ENCODE results near the gene CNDP1.
"Not testable (repeated sequence)": the region's sequence is repeated elsewhere in the genome, so short reads cannot be mapped to it uniquely, and the experiment has no call there.

Gene CNDP1, protein sequence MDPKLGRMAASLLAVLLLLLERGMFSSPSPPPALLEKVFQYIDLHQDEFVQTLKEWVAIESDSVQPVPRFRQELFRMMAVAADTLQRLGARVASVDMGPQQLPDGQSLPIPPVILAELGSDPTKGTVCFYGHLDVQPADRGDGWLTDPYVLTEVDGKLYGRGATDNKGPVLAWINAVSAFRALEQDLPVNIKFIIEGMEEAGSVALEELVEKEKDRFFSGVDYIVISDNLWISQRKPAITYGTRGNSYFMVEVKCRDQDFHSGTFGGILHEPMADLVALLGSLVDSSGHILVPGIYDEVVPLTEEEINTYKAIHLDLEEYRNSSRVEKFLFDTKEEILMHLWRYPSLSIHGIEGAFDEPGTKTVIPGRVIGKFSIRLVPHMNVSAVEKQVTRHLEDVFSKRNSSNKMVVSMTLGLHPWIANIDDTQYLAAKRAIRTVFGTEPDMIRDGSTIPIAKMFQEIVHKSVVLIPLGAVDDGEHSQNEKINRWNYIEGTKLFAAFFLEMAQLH

DNA sequence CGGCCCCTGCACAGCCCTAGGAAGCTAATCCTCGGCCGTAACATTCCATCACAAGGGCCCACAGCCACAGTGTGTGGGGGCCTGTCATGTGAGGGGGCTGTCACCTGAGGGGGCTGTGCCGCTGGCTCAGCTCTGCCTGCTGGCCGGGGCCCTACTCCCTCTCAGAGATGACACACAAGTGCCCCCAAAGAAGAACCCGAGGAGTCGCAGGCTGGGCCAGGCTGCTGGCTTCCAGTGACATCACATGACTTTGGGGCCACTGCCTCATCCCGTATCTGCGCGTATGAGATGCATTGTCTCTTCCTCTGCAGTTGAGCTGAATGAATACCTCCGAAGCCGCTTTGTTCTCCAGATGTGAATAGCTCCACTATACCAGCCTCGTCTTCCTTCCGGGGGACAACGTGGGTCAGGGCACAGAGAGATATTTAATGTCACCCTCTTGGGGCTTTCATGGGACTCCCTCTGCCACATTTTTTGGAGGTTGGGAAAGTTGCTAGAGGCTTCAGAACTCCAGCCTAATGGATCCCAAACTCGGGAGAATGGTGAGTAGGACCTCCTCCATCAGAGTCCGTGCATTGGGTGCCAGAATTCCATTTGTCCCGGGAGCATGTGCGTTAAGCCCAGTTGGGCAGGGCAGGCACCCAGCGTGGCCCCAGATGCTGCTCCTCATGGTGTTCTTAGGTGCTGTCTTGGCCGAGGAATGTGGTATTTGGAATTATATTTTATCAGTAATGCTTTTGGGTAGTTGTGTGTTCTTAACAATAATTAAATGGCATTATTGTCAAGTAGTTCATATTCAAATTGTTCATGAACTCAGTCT is at the start of gene CNDP1:
Gene CNDP1 (plus strand): TSS at position 351 of the 820 bp plus-strand sequence. CDS start 168 bp downstream, at position 519.
- DNase-seq, result no peak

DNA sequence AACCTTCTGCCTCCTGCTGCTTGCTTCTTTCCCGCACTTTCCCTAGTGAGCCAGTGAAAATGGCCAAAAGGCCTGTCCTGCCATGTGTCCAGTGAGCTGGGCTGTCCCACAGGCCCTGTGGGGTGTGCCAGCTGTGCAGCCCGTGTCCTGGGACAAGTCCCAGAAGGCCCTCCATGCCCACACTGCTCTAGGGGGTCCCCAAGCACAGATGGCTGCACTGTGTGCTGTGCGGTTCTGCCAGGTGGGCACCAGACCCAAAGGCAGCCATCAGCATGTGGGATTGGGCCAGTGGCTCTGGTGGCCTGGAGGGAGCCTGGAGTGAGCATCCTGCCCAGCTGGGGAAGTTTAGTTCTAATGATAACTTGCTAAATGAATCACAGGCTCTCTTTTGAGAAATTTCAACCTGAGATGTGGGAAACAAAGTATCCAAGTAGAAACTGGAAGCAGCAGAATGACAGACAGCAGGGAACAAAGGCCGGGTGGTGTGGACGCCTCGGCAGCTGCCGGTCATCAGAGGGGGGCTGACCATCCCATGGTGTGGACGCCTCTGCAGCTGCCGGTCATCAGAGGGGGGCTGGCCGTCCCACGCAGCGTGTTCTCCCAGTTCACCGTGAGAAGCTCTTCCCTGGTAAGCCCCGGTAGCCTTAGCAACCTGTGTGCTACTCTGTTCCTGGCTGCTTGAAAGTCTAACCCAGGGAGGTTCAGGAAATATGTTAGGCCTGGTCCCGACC is 48.0 kb upstream of the CNDP1 start:
- DNase-seq, result no peak

DNA sequence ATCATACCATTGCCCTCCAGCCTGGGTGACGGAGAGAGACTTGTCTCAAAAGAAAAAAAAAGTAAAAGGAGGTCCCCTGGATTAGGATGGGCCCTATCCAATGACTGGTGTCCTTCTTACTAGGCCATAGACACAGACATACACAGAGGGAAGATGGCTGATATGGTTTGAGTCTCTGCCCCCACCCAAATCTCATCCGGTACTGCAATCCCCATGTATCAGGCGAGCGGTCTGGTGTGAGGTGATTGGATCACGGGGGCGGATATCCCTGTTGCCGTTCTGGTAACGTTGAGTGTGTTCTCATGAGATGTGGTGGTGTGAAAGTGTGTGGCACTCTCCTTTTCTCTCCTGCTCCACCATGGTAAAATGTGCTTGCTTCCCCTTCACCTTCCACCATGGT is 45.9 kb upstream of the CNDP1 start:
- no peak for DNase-seq

DNA sequence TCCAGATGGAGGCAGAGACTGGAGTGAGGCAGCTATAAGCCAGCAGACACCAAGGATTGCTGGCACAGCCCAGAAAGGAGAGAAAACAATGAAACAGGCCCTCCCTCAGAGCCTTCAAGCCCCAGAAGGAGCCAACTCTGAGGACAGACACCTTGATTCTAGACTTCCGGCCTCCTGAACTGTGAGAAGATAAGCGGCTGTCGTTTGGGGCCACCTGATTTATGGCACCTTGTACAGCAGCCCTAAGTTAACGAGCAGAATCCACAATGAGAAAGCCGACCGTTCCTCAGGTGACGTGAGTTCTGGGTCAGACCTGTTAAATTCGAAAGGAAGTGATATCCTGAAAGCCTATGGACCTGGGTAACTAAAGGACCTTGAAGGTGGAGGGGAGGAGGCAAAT is 45.4 kb upstream of the CNDP1 start:
- DNase-seq, result no peak

DNA sequence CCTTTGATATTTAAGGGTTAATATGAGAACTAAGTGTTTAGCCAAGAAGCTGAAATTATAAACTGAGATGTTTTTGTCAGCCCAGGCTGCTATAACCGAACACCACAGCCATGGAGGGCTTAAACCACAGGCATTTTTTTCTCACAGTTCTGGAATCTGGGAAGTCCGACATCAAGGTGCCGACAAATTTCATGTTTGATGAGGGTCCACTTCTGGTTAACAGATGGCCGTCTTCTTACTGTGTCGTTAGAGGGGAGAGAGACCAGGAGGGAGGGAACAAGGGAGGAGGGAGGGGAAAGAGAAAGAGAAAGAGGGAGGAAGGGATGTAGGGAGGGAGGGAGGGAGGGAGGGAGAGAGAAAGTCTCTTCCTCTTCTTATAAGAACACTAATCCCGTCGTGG is 44.6 kb upstream of the CNDP1 start:
- no peak for DNase-seq

DNA sequence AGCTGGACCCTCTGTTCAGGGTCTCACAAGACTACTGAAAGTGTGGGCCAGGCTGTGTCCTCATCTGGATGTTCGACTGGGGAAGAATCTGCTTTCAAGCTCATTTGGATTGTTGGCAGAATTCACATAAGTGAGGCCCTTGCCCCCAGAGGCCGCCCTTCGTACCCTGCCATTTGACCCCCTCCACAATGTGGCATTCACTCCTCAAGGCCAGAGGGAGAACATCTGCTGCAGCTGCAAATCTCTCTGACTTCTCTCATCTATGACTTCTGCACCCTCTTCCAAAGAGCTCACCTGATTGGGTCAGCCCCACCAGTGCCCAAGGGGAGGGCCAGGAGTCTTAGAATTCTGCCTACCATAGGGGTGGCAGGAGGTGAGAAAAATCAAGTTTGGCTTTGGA is 42.0 kb upstream of the CNDP1 start:
- DNase-seq, result no peak

DNA sequence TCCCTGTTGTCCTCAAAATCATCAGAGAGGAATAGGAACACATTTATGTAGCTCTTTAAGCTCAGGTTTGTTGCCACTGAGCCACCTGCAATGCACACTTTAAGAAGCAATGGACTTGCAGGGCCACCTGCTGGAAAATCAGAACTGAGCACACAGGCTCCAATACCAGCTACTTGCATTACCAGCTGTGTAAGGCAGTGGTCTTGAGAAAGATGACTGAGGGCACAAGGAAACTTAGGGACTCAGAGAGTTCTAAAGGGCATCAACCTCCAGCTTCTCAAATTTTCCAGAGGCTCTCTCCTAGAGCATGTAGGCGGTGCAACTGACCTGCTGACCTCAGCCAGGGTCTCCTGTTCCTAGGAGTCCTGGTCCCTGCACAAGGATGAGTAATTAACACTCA is 40.6 kb upstream of the CNDP1 start:
- DNase-seq, result peak; percentile 60

DNA sequence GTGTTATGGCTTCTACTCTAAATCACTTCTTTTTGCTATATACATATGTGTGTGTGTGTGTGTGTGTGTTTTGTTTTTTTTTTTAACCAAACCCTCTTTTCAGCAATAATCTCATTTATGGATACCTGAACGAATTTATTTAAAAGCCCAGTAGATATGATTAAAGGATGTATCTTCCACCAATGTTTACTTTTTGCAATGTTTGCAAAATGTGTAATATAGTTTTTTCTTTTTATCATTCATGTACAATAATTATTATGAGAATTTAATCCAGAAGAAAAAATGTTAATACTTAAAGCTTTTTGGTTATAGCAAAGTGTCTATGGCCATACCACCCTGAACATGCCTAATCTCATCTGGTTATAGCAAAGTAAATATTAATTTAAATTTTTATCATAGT is 39.8 kb upstream of the CNDP1 start:
- no peak for DNase-seq

DNA sequence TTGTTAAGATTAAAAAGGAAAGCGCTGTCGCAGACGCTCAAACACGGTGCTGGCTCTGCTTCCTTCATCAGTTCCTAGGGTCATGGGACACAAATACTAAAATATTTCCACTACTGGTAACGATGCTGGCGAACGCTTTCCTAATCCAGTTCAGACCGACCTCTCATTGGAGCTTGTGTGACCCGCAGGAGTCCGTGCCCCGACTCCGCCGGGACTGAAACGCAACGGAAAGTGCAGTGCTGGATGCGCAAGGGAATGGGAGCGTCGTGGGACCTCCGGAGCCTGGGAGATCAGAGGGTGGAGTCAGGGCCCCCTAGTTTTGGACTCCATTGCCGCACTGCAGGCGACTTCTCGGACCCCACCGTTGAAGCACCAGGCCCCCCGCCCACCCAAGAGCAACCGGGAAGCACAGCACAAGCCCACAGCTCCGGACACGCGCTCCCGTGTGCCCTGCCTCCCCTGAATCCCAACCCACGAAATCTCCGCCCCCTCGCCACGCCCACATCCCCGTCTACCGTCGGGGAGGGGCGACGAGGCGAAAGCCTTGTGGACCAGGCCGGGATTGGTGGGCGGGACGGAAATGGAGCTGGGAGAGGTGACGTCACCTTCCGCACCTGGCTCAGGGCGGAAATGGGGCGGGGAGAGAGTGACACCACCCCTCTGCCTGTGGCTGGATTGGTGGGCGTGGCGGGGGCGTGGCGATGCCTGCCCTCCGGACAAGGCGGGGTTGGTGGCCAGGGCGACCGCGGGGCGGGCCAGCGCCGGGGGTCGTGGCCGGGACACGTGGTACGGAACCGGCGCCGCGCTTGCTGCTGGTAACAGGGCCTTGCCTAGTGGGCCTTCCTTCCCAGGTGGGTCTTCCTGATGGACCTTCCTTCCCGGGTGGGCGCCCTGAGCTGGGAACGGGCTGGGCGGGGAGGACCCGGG is 38.5 kb upstream of the CNDP1 start, which contains the start of gene CNDP2:
Gene CNDP2 (plus strand): TSS at position 783 of the 927 bp plus-strand sequence. CDS start 3,611 bp downstream, outside the sequence.
- DNase-seq, result peak; percentile 97

DNA sequence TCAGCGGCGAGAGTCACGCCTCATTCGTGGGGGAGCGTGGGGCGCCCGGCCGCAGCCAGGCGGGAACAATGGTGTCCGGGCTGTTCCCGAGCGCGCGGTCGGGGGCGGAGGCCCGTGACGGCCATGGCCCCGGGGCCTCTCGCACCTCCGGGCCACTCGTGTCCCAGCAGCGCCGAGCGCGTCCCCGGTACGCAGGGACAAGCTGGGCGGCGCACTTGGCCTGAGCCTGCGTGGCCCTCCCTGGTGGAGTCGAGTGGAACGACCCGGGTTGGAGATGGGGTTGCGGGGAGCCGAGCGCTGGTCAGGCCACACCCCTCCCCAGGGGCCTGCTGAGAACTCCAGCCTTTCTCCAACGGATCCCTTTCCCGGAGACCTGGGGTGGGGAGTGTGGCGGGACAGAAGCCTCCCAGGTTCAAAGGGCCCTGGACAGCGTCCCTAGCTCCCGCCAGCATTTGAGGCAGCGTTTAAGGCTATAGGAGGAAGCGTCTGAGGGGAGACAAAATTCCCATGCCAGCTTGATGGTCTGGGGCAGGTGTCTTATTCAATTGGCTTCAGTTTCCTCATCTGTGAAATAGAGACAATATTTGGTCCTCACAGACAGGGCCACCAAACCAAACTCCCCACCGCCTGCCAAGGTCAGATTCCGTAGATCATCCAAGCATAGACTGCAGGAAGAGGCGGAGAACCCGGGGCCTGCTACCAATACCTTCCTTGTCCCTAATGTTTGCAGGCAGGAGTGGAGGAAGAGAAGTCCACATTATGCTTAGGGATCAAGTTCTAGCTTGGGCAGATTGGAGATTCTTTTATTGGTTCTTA is 37.6 kb upstream of the CNDP1 start:
- DNase-seq, result peak; percentile 31

DNA sequence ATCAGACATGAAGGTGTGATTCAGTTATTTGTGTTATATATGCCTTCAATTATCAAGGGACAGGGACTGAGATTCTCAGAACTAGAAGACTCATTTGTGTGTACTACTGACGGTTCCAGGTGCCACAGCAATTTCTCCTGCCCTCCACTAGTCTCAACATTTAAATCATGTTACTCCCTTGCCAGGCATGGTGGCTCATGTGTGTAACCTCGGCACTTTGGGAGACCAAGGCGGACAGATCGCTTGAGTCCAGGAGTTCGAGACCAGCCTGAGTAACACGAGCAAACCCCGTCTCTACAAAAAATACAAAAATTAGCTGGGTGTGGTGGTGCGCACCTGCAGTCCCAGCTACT is 37.0 kb upstream of the CNDP1 start:
- no peak for DNase-seq

DNA sequence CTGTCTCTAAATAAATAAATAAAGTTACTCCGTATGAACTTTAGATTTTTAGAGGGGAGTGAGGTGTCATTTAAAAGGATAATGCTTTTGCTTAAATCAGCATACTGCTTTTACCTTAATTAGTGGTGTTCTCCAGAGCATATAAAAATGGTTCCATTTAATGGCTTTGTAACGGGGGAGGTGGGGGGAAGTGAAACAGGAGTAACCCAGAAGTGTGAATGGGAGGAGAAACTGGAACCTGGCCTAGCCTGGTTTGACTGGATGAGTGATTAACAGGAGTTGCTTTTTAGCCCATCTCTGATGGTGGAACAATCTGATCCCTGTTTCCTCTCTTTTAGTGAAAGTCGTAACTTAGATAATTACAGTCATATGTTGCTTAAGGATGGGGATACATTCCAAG is 36.5 kb upstream of the CNDP1 start:
- no peak for DNase-seq

DNA sequence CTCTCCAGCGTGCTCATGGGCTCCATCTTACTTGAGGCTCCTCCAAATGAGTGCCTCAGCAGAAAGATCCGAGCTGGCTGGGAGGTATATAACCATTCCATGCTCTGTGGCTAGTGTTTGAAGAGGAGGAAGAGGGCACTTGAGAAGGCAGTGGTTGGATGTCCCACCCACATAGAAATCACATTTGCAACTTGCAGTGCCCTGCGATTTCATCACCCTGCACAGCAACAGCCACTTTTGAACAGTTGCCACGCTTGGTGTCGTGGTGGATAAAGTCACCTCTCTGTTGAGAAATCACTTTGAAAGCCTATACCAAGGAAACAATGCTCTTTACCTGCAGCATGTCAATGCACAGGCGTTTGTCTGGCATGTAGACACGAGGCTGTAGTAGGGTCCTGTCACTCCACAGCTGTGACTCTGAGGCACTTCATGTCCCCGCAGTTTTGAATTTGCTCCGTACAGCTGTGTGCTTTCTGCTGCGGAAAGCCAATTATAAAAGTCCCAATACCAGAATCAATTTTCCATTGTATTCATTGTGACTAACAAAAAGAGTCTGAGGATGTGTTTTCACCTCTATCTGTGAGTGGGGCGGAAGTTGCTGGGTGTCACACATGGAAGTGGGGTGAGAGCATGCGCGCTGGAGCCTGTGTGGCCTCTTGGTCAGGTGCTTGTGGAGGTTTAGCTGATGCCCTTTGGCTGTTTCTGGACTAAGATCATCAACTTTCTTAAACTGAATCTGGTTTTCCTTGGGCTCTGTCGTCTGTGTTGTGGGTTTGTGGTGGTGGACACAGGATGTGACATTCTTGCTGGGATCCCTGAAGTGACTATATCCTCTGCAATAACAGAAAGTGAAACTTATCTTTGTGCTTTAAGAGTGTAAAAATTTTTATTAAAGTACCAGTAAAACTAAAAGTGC is 35.3 kb upstream of the CNDP1 start:
- peak; percentile 70 for DNase-seq

DNA sequence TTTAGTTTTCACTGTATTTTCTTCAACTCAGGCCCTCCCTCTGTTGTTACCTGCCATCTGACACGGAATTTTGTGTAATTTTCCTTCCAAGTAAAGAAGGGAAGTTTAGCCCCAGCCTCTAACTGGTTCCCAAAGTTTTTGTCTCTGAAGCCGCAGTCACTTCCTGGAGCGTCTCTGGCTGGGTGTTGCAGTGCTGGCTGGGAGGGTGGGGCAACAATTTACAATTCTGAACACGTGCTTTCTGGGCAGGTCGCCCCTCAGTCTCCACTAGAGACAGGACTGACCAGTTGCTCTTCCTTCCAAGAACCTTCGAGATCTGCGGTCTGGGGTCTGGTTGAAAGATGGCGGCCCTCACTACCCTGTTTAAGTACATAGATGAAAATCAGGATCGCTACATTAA is 34.7 kb upstream of the CNDP1 start:
- peak; percentile 27 for DNase-seq

DNA sequence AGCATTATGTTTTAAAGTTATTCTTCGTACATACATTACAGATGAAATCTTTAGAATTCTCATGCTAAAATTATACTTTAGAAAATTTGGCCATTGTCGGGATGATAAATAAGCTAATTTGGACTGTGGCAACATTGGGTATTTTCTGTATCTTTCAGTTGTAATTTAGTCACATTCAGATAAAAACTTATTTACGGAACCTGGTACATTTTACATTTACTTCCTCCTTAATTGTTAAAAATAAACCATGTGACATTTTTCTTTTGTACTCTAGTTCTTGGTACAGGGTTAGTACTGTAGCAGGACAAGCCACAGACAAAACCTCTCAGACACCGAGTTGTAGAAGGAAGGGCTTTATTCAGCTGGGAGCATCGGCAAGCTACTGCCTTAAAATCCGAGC is 33.9 kb upstream of the CNDP1 start:
- DNase-seq, result no peak

DNA sequence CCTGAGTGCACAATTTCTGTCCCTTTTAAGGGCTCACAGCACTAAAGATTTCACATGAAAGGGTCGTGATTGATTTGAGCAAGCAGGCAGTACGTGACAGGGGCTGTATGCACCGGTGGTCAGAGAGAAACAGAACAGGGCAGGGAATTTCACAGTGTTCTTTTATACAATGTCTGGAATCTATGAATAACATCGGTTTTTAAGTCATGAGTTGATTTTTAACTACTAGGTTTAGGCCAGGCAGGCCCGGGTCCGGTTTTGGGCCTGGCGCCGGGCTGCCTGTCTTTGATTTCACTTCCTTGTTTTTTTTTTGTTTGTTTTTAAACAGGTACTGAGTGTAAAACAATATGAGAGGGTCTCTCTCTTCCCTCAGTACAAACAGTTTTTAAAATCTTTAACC is 33.5 kb upstream of the CNDP1 start:
- DNase-seq, result not testable (repeated sequence)

DNA sequence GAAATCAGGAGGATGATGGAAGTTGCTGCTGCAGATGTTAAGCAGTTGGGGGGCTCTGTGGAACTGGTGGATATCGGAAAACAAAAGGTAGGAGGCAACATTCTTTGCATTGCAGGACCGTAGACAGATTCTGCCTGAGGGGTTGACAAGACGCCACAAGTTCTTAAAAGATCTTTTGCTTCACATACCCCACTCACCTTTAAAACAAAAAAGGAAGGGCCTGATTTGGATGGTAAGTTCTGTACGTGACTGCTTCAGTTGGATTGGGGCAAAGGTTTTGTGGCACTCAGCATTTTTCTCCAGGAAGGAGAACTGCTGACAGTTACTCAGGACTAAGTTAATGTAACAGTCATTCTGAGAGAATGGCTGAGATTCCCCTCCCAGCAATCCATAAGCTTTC is 32.9 kb upstream of the CNDP1 start:
- no peak for DNase-seq

DNA sequence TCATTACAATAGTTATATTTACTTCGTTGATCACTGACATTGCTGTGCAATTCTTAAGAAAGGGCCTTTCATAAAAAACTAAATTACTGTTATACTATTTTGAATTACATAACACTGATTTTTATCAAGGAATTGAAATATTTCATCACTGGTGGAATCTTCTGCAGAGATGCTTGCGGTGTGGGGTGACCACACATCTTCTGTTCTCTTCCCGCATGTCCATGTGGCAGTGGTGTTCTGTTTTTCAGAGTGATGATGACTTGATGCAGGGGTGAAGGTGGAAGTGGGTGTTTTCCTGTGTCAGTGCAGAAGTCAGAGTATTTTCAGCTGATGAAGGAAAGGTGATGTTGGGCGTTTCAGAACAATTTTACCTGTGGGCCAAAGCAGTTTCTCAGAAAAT is 31.2 kb upstream of the CNDP1 start:
- no peak for DNase-seq

DNA sequence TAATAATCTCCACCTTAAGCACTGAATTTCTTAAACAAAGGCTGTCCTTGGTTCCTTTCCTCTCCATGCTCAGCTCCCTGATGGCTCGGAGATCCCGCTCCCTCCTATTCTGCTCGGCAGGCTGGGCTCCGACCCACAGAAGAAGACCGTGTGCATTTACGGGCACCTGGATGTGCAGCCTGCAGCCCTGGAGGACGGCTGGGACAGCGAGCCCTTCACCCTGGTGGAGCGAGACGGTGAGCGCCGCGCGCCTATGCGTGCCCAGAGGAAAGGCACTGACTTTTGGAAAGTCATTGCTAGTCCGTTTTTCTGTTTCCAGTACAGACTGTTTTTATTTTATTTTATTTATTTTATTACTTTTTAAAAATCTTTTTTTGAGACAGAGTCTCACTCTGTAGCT is 28.5 kb upstream of the CNDP1 start:
- DNase-seq, result no peak

DNA sequence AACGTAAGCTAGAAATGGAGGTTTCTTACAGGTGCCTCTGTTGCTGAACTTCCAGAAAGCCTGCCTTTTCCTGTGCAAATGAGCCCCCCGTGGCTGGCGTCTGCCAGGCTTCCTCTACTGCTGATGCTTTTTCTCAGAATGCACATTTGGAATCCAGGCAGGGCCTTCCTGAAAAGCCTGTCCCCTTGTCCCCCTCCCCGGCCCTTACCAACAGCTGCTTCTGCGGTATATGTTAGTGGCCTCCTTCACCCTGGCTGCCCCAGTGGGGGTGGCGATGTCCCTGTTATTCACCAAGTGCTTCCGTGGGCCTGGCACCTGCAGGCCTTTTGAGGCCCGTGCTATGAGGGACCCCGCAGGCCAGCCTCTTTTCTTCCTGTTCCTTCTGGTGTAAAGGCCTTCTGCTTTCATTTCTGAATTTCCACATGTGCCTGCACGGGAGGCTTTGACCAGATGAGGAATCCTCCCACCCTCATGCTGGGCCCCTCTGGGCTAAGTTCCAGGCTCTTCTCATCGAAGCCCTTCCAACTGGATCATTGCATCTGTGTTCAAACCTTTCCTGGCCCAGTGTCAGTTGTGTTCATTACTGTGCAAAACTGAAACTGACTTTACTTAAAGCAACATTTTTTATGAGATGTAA is 27.7 kb upstream of the CNDP1 start:
- no peak for DNase-seq
